HG03064 (cell line): ENCODE data around the gene PDZK1IP1.

Source experiments
- ATAC-seq: cut with Tn5 transposase; IDR thresholded peaks from one replicate; pipeline ENCODE4 v1.9.1; 2021; ENCODE audit warnings: low read depth; ENCODE audit not compliant: unreplicated experiment

PDZK1IP1 gene

GRCh38 chr1:47189844-47190508, at the start of gene PDZK1IP1:
PDZK1IP1 (minus strand) TSS chr1:47190036; CDS start chr1:47189932, 104 bp downstream.
- no peak for ATAC-seq

DNA sequence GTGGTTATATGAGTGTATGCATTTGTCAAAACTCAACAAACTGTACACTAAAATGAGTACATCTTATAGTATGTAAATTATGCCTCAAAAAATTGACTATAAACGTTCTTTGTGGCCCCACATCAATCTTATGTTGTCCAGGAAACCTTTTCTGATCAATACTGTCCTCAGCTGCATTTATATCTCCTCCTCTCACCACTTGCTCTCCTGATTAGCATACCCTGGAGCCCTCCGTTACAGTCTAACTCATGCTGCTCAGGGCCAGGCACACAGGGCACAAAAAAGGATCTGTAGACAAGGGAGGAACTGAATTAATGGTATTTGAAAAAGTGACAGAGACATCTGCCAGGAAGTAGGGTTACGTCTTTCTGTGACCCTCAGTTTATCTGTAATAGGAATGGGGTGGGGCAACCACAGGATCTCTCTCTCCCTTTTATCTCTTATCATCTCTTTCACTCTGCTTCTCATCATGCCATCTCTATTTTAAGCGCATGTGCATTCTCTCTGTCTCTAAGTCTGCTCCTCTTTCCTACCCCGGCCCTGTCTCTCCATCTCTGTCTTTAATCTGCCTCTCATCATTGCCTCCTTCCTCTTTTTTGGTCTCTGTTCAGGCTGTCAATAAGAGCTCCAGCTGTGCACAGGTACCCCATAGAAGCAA, 49.2 kb upstream of the PDZK1IP1 start:
- no peak for ATAC-seq

DNA sequence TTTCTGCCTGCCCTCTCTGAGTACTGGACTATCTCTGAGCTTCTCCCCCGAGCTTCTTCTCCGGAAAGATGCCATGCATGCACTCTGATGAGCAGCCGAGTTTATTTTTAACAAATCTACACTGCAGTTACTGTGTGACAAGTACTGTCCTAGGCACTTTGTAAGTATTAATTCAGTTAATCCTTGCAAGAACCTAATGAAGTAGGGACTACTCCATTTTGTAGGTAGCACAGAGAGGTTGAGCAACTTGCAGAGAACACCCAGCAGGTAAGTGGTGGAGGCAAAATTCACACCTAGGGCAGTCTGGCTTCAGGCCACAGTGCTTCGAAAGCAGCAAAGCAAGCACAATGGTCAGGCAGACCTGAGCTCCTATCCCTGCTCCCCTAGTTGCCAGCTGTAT, 46.0 kb upstream of the PDZK1IP1 start:
- ATAC-seq = no peak

GRCh38 chr1:47235241-47235681, 45.4 kb upstream of the PDZK1IP1 start:
- ATAC-seq = no peak

DNA sequence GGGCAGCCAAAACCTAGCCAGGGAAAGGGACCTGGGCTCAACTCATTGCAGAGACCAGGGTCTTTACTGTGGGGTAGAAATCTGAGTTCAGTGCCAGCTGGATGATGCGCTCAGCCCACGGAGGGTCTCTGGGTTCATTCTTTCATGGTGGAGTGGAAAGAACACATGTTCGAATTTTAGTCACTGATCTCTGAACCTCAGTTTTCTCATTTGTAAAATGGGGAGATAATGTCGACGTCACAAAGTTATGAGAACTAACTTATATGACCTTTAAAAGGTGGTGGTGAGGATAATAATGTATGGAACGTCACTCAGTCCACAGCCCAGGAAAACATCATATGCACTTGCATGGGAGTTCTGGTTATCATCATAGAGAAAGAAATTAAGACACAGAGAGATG, 43.4 kb upstream of the PDZK1IP1 start:
- no peak for ATAC-seq

- no peak for ATAC-seq
These were observed 42.5 kb upstream of the PDZK1IP1 start, which contains the start of gene TAL1 for GRCh38 chr1:47232187-47232874. TAL1 (minus strand) TSS chr1:47232225; CDS start chr1:47225888, 6,337 bp downstream.

DNA sequence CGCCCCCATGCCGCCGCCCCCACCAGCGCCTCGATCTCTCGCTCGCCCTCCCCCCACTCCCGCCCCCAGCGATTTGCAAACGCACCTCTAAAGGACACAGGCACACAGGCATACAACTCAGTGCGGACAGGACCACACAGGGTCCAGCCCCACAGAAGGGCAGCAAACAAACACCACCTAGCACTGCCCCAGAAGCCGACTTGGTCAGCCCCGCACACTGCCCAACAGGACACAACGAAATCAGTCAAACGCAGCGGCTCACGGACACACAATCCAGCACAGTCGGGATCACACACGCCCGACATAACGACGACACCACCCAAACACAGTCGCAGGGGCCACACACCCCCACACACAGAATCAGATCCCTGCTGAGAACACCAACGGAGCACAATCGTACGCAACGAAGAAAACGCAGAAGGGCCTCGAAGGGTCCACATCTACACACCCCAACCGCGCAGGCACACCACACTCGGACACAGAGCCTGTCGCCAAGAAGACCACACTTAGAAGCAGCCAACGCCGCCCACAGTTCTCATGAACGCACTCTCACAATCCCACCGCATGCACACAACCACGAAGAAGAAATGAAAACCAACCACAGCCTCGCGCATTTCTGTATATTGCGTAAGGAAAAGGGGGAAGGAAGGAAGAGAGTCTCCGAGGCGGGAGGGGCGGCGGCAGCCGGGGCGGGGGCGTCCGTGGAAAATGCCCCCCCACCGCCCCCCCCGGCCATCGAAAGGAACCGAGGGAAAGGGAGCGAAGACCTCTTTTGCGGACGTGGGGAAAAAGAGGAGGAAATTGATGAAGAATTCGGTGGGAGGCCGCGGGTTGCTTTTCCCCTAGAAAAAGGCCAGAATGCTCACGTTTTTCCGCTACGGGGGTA, 41.7 kb upstream of the PDZK1IP1 start:
- ATAC-seq = no peak

DNA sequence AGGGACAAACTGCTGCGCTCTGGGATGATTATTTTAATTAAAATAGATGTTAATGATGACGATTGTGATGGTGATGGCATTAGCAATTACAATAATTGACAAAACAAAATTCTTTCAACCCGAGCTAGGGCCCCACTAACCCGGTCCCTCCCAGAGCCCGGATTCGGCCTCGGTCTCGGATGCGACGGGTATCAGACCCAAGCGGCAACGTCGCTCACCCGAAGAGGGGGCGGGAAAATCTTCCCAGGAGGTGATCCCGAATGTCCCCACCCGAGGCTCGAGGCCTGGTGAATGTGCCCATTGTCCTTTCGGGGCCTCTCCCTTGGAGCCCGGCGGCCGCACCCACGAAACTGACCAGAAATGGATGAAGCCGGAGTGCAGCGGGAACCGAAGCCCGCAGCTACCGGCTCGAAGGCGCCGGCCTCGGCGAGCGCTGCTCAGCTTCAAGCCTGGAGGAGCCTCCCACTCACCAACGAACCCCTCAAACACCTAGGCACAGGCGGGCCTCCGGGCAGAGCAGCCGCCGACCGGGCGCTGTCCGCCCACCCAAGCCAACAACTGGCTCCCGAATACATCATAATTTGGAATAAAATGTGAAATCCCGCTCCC, 41.0 kb upstream of the PDZK1IP1 start:
- no peak for ATAC-seq

DNA sequence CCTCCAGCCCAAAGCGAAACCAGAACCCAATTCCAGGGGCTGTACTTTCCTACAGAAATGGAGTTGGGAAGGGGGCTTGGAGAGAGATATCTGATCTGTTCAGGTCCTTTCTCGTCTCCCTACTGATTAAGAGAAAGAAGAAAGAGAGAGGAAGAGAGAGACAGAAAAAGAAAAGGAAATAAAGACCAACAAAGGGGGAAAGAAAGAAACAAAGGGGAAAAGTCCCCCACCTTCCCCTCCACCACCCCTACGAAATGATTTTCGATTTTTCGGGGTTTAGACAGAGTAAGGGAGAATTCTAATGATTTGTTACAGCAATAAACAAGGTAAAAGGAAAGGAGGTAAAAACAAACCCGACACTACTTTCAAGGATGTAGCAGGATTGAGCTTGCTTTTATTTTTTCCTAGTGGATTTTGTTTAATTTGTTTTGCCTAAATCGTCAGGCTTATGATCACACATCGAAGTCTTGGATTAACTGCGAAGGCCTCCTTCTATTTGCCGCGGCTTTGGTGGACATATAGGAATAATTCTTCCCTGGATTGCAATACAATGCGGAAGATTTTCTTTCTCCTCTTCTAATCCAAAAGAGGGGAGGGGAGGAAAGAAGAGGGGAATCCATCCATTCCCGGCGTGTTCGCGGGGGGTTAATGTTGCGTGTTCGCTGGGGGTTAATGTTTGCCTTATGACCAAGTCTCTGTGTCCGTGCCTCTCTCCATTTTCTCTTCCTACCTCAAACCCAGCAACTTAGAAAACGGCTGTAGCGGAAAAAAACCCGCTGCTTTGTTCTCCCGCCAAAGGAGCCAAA, 40.3 kb upstream of the PDZK1IP1 start:
- no peak for ATAC-seq

GRCh38 chr1:47229031-47229885, 39.4 kb upstream of the PDZK1IP1 start:
- ATAC-seq = no peak

- no peak for ATAC-seq
These were observed 38.8 kb upstream of the PDZK1IP1 start for GRCh38 chr1:47228644-47229030.

DNA sequence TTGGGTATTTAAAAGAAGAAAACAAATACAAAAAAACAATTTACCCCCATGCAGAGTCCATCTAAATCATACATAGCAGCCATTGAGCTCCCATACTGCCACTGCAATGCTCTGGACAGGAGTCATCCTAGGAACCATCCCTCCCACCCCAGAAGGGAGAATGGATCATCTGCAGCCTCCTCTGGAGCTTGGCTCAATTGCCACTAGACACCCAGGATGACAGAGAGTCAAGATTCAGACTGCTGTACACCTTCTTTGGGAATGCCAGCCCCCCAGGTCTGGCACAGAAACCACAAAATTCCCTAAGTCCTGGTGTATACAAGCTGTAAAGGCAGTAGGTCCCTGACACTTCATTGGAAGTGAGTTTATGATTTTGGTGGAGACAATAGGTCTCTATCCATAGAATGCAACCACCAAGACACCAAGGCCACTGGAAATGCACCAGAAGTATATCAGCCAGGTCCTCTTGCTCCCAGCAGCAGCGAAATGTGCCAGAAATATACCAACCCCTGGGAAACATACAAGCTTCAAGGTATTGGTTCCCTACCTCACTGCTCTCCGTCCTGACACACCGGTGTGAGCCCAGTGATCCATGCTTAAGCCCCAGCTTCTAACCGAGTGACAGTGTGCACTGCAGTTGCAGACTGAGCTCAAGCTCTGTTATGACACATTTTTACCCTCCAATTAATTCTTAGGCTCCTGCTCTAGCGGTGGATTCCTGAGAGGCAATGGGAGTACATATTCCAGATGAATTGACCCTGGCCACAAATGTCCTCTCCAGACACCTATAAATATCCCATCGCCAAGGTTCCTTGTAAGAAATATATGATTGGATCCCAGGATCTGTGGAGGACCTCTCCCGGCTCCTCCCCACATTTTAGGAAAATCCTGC, 37.8 kb upstream of the PDZK1IP1 start:
- ATAC-seq = no peak

GRCh38 chr1:47226839-47227215, 37.0 kb upstream of the PDZK1IP1 start:
- ATAC-seq = no peak

DNA sequence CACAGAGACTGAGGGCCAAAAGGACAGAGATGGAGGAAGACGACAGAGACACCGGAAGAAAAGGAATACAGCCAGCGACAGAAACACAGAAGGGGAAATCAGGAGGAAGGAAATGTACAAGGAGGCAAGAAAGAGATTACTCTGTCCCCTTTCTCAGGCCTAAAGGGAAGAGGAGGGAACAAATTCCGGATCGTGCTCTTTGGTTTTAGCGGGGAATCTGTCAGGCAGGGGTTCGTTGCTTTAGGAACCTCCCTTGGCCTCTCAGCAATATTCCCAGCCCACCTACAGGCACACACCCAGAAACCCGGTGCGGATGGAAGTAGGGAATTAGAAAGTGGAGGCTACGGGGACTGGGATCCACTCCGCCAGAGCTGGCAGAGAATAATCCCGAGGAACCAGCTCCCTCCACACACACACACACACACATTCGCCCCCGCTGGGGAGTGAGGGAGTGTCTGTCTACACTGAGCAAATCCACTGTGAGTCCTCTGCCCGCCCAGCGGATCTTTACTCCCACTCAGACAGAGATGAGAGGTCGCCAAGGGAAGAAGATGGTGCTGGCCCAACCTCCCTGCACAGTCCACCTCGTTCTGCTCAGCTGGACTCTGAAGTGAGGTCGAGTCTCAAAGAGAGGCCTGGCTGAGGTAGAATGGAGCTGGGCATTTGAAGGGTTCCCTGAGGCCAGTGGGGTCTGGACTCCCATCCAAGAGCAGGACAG, 36.4 kb upstream of the PDZK1IP1 start:
- no peak for ATAC-seq

DNA sequence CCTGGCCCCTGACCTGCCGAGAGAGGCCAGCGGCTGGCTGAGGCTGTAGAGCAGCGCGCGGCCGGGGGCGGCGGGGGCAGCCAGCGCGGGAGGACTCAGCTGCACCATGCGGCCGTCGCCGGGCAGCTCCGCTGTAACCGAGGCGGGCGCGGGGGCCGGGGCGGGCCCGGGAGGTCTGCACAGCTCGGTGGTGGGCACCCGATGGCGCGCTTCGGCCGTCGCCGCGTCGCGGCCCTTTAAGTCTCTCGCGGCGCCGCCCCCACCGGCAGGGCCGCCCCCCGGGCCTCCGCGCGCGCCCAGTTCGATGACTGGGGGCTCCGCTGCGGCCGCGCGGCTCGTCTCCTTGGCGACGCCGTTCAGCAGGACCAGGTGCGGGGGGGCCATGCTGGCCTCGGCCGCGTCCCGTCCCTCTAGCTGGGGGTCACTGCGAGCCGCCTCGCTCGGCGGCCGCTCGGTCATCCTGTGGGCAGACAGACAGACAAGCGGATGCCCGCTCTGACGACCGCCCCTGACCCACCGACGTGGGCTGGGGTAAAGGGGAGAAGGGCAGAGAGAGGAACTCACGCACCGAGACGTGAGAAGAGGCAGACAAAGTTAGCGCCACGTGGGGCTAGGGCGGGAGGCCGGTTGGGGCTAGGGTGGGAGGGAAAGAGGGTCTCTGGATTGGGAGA, 35.7 kb upstream of the PDZK1IP1 start:
- no peak for ATAC-seq

- no peak for ATAC-seq
These were observed 35.0 kb upstream of the PDZK1IP1 start for GRCh38 chr1:47224676-47225399.
